ENCODE results near the gene CCDC51.
"Not testable (repeated sequence)": the region's sequence is repeated elsewhere in the genome, so short reads cannot be mapped to it uniquely, and the experiment has no call there.

CCDC51 gene

GRCh38 chr3:48406443-48407431, 33.2 kb downstream of the CCDC51 start:
- DNase-seq (ENCODE audit: low read depth in 2 of 2) = no peak

GRCh38 chr3:48405971-48406370, 33.9 kb downstream of the CCDC51 start:
- no peak for DNase-seq (ENCODE audit: low read depth in 2 of 2)

GRCh38 chr3:48405343-48405881, 34.5 kb downstream of the CCDC51 start:
- DNase-seq (ENCODE audit: low read depth in 2 of 2) = no peak

GRCh38 chr3:48404440-48405342, 35.2 kb downstream of the CCDC51 start:
- DNase-seq (ENCODE audit: low read depth in 2 of 2) = no peak

GRCh38 chr3:48403533-48404439, 36.1 kb downstream of the CCDC51 start:
- no peak for DNase-seq (ENCODE audit: low read depth in 2 of 2)

- DNase-seq (ENCODE audit: low read depth in 2 of 2) = no peak
Measured at GRCh38 chr3:48402907-48403306, 37.0 kb downstream of the CCDC51 start.

GRCh38 chr3:48402281-48402732, 37.6 kb downstream of the CCDC51 start:
- no peak for DNase-seq (ENCODE audit: low read depth in 2 of 2)

- not testable (repeated sequence) for DNase-seq (ENCODE audit: low read depth in 2 of 2)
Measured at GRCh38 chr3:48401434-48401901, 38.5 kb downstream of the CCDC51 start.

GRCh38 chr3:48400824-48401433, 39.0 kb downstream of the CCDC51 start:
- peak in 1 of 2 donors; percentile 50 for DNase-seq (ENCODE audit: low read depth in 2 of 2)

GRCh38 chr3:48399387-48400172, 40.3 kb downstream of the CCDC51 start:
- DNase-seq (ENCODE audit: low read depth in 2 of 2) = no peak

- no peak for DNase-seq (ENCODE audit: low read depth in 2 of 2)
Measured at GRCh38 chr3:48398701-48399386, 41.1 kb downstream of the CCDC51 start.

- DNase-seq (ENCODE audit: low read depth in 2 of 2) = no peak
Measured at GRCh38 chr3:48397767-48398681, 41.9 kb downstream of the CCDC51 start.

- no peak for DNase-seq (ENCODE audit: low read depth in 2 of 2)
Measured at GRCh38 chr3:48395714-48396113, 44.2 kb downstream of the CCDC51 start.

GRCh38 chr3:48394391-48394790, 45.5 kb downstream of the CCDC51 start:
- no peak for DNase-seq (ENCODE audit: low read depth in 2 of 2)

GRCh38 chr3:48388966-48389365, 51.0 kb downstream of the CCDC51 start:
- DNase-seq (ENCODE audit: low read depth in 2 of 2) = no peak

GRCh38 chr3:48387634-48388033, 52.3 kb downstream of the CCDC51 start:
- DNase-seq (ENCODE audit: low read depth in 2 of 2) = no peak

Data from stimulated activated CD8-positive, alpha-beta memory T cell treated with anti-CD3 and anti-CD28 coated beads, Interleukin-15, amount 100 ng/mL, for 4 hours (primary cell).